Endothelial cell of hepatic sinusoid (primary cell): Measurements from ENCODE around the gene GAR1.
"Not testable (repeated sequence)": the region's sequence is repeated elsewhere in the genome, so short reads cannot be mapped to it uniquely, and the experiment has no call there.

Experiments used
- in situ Hi-C: cut with HindIII; loops from 2 replicates; pipeline ENCODE4 v1.10.0; 2017; ENCODE audit warnings: low sequenced_read_pairs

Gene GAR1

DNA sequence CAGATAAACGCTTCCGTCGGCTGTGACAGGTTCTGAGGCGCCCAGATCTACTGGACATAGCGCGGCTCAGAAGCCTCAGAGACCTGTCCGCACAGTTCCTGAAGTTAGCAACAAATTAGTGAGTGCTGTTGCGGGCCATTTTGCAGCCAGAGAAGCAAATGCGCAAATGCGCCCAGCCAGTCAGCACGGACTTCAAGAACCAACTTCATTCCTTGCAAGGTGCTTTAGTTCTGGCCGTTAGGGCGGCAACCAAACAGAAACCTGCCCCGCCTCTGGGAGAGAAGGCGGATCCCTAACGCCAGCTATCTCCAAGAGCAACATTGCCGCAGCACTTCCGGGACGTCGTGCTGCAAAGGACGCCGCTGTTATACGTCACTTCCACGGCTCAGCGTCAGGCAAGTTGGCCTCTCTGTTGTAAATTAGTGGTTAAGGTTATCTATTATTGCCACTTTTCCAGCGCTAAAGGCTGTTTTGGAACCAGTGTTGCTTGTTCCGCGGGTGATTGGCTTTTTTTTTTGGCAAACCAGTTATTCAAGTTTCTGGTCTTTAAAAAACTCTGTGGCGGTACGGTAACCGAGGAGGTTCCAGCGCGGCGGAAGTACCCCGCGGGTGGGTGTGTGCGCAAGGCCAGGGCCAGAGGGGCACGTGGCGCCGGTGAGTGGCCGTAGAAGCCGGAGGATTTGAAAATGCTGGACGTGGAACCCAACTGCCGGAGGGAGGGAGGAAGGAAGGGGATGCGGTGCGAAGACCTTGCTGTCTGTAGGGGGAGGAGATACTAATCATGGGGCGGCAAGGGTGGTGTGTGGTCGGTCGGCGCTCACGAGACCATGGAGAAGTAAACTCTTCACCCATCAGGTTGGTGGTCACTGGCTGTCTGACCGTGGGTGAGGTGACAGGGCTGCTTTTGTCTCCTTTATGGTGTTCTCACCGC is at the start of gene GAR1:
TSS of gene GAR1 (plus strand) at position 612 of the 931 bp plus-strand sequence. CDS start 403 bp downstream, outside the sequence.
- in situ Hi-C loops, result no loop called here

DNA sequence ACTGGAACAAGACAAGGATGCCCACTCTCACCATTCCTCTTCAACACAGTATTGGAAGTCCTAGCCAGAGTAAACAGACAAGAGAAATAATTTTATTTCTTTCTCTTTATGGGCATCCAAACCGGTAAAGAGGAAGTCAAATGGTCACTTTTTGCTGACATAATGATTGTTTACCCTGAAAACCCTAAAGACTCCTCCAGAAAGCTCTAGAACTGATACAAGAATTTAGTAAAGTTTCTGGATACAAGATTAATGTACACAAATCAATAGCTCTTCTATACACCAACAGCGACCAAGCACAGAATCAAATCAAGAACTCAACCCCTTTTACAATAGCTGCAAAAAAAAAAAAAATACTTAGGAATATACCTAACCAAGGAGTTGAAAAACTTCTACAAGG is 33.5 kb upstream of the GAR1 start:
- in situ Hi-C loops, result not testable (repeated sequence)

DNA sequence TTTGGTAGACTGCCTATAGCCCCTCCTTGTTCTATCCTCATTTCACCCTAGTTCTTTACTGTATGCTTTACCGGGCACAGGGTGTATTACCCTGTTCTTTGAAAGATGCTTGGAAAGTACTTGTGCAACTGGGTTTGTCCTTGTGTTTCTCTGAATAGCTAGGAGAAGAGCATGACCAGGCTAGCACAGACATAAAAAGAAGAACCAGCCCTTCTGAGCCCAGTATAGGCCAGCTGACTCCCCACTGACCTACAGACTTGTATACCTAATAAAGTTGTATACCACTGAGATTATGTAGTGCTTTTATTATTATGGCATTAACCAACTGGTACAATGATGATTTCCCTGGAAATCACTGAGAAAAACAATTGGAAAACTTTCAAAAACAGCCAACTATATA is 28.7 kb upstream of the GAR1 start:
- in situ Hi-C loops, result no loop called here

DNA sequence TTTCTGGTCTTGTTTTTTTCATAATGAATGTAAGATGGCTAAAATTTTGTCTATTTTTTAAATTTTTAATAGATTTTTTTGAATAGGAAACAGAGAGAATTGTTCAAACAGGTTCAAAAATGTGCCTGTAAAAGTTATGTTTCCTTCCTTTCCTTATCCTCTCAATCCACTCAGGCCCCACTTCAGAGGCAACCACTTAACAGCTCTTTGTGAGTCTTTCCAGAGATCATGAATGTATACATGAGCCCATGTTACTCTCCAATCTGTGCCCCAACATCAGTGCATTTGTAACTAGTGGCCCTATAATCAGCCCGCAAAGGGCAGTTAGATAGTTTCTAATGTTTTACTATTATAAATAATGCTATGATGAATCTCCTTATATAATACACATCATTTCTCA is 27.8 kb upstream of the GAR1 start:
- in situ Hi-C loops, result no loop called here

DNA sequence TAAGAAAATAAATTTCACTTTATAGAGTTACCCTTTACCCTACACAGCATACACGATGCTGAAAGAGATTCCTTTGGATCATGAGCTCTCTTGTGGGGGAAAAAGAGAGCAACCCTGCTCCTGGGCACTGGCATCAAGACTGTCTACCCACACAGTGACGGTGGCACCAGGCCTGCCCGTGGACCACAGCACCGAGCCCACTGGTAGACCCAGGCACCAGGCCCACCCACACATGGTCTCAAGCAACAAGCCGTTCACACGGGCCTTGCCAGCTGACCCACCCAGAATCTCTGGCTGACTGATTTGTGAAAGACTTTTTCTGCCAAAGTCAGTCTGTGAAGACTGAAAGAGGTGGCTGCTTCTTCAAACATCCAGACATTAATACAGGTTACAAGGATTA is 20.5 kb upstream of the GAR1 start:
- in situ Hi-C loops, result no loop called here

DNA sequence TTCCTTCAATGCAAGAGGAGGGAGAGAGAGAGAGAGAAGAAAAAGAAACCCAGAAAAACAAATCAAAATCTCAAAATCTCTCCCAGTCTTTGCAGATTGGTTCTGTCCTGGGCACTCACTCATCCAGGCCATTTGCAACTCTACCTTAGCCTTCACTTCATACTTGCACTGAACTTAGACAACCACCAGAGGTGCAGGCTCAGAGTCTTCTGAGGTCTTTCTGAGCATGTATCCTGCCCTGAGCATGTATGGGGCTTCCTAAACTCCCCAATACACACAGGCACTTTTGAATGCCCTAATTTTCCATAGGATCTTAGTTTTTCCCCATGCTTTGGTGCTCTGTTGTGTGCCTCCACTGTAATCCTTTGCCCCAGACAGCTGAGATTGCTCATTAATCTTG is 16.7 kb upstream of the GAR1 start:
- in situ Hi-C loops, result no loop called here

DNA sequence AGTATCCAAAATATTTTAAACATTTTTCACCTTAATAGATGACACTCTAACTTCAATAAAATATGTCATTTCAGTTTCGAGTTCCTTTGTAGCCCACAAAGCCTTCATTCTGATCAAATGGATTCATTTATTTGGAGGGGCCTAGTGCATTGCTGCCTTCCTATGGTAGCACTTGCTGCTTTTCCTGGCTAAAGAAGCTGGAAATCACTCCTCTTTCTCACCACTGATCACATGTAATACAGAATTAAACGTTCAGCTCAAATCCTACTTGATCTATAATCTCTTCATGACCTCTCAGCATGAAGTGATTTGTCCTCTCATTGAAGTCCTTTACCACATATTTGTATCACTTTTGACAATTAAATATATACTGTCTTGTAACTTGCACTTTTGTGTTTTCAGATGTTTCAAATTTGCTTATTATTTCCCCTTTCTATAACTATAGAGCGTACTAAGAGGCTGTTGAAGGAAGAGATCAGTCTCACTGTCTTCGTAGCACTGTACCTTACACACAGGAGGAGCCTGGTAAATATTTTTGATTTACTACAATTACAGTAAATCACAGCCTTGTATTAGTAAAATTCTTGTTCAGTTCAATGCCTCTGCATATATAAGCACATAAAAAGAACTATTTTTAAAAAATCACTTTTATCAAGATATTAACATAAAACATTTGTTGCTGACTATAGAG is 14.3 kb upstream of the GAR1 start:
- in situ Hi-C loops, result no loop called here

DNA sequence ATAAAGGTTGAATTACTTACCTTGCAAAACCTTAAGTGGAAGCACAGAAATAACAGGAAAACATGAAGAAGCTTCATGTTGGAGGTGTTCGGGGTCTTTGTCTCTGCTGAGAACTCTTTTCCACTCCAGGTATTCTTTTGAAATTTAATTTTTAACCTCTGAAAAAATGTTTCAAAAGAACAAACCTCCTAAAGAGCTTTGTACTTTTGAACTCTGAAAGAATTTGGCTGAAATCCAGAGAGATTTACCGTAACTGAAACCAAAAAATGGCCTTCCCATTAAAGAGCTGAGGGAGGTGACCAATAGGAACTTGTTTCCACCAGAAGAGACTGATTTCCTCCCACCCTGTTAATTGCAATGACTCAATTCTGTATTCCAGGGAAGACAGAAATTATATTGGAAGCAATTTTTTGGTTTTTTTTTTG is 13.7 kb upstream of the GAR1 start, which contains the start of gene CFI:
TSS of gene CFI (minus strand) at position 105 of the 425 bp plus-strand sequence. CDS start at position 77, 28 bp downstream.
- in situ Hi-C loops, result no loop called here

DNA sequence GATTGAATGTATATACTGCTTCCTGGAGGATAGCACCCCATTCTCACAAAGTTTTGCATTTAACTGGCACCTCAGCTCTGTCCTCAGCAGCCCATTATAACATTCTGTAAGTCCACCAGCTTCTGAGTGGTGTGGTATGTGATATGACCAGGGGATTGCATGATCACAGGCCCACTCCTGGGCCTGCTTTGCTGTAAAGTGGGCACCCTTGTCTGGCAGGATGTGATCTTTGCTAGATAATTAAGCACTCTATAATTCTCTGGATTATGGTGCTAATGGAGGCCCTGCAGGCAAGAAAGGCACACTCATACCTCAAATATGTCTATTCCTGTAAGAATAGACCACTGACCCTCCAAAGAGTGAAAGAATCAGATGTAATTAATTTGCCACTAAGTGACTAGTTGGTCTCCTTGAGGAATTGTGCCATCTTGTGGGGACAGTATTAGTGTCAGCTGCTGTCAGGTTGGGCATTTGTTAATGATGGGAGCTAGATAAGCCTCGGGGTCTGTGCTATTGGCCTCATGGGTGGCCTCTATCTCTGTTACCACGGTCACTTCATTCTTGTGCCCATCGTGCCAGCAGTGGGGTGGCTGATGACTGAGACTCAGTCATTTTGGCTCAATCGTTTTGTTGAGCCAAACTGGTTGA is 11.5 kb upstream of the GAR1 start:
- in situ Hi-C loops, result no loop called here

DNA sequence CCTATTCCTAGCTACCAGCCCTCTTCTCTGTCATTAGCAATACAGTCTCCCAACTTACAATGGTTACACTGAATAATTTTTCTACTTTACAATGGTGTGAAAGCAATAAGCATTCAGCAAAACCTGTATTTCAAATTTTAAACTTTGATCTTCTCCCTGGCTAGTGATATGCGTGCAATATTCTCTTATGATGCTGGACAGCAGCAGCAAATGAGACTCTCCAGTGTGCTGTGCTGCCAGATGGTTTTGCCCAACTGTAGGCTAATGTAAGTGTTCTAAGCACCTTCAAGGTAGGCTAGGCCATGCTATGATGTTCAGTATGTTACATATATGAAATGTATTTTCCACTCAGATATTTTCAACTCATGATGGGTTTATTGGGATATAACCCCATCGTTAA is 5.9 kb upstream of the GAR1 start:
- in situ Hi-C loops, result loop anchor here (5.0 kb wide), 1 partner anchor 377 kb away; the partner anchor contains the start of gene SEC24B

DNA sequence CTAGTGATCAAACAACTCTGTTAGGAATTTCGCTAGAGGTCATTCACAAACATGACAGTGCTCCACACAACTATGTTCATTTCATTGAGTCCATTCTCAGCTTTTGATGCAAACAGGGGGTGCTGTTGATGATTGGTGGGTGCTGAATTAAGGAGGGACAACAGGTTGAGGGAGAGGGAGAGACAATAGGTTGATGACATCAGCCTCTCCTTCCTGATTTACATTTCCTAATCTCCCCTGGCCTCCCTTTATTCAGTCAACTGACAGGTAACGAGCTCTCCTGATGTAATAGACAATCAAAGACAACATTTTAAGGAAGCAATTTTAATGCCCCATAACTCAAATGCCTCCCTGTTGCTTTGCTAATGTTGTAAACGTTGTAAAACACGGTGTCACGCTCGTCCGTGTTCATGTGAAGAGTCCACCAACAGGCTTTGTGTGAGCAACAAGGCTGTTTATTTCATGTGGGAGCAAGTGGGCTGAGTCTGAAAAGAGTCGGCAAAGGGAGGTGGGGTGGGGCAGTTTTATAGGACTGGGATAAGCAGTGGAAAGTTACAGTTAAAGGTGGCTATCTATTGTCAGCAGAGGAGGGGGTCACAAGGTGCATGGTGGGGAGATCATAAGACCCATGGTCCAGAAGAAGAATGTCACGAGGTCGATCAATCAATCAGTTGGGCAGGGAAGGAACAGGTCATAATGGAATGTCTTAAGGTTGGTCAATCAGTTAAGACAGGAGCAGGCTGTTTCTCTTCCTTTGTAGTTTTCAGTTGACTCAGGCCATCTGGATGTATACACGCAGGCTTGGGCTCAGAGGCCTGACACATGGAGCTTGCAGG is 4.8 kb upstream of the GAR1 start:
- in situ Hi-C loops, result loop anchor here (5.0 kb wide), 1 partner anchor 378 kb away; the partner anchor contains the start of gene SEC24B

DNA sequence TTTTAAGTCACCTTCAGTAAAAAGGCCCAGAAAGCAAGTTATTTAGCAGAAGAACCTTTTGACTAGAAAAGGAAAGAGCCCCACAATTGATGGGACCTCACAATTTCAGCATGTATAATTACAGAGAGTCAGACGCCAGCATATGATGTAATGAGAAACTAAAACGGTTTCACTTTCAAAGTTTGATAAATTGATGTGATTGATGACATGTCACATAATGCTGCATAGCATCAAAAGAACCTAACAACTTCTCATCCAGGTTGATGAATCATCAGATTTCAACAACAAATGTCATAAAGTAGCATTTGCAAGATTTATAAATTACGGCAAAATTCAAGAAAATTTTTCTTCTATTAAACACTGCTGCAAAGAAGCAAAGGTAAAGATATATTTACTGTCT is 3.9 kb upstream of the GAR1 start:
- in situ Hi-C loops, result loop anchor here (5.0 kb wide), 1 partner anchor 379 kb away; the partner anchor contains the start of gene SEC24B

DNA sequence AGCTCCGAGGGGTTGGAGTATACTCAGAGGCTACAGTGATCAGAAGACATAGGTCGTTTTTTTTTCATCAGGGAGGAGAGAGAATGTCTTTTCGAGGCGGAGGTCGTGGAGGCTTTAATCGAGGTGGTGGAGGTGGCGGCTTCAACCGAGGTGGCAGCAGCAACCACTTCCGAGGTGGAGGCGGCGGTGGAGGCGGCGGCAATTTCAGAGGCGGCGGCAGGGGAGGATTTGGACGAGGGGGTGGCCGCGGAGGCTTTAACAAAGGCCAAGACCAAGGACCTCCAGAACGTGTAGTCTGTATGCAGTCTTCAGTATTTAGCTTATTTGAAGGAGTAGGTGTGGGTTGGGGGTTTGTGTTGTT is 500 bp downstream of the GAR1 start:
- in situ Hi-C loops, result no loop called here

DNA sequence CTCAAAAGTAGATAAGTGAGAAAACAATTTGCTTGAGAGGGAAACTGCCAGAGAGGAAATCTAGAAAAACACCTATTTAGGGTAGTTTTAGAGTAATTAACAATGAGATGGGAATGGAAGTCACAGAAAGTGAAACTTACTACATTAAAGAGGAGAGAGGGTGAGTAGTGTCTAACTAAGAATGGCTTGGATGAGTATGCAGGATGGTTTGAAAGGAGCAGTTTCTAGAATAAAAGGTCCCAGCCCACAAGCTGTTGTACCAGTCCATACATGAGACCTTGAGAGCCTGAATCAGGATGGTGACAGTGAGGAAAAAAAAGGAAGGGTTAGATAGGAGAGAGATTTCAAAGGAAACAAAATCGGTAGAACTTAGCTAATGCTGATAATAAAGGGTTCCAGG is 1.3 kb downstream of the GAR1 start:
- in situ Hi-C loops, result no loop called here

DNA sequence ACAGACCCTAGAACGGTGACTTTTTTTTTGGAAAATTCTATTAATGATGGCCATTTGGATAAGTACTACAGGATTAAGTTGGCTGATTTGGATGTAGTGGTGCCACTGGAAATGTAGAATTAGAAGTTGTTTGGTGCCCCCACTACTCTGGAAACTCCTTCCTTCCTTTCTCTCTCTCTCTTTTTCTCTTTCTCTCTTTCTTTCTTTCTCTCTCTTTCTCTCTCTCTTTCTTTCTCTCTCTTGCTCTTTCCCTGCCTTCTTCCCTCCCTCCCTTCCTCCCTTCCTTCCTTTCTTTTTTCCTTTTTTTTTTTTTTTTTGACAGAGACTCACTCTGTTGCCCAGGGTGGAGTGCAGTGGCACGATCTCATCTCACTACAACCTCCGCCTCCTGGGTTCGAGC is 2.7 kb downstream of the GAR1 start:
- in situ Hi-C loops, result no loop called here

DNA sequence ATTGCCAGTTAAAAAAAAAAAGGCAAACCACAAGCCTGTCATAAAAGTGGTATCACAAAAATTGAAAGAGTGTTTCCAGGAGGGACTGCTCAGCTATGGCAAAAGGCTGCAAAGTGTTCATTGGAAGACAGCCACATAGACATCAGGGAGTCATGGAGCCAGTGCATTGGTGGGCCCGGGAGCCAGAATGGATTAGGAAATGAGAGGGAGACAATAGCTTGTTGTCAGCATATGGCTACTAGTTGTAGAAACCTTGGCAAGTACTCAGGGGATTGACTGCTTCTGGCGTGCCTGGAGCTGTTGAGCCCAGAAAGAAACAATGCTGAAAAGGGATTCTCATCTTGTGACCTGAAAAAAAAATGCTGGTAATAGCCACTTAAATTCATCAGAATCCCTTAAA is 5.0 kb downstream of the GAR1 start:
- in situ Hi-C loops, result no loop called here

DNA sequence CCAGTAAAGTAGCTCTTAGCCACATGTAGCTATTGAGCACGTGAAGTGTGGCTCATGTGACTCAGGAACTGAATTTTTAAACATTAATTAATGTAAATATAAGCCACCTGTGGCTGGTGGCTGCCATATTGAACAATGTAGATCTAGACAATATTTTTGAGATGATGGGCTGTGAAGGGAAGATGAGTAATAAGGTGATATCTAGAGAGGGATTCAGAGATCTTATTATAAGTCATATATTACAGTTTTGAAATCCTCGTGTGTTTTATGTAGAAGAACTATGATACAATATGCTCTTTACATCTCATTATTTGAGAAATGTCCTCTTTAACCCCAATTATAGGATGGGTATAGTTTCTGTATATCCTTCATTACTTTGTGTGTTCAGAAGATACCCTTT is 5.6 kb downstream of the GAR1 start:
- in situ Hi-C loops, result no loop called here

DNA sequence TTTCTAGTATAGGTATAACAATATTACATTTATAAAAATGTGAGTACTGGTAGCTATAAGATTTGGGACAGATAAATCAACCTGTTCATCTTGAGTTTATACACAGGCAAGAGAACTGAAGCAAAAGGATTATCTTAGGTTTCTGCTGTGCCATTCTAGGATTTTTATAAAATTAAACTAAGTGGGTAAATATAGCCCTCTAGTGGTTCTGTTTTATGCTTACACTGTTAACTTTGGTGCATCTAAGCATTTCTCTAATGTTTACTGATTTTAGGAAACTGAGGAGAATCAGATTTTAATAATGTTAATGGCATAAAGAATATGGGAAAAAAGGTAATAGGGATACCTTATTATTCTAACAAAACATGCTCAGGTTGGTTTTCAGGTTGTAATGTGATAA is 11.2 kb downstream of the GAR1 start:
- in situ Hi-C loops, result no loop called here

DNA sequence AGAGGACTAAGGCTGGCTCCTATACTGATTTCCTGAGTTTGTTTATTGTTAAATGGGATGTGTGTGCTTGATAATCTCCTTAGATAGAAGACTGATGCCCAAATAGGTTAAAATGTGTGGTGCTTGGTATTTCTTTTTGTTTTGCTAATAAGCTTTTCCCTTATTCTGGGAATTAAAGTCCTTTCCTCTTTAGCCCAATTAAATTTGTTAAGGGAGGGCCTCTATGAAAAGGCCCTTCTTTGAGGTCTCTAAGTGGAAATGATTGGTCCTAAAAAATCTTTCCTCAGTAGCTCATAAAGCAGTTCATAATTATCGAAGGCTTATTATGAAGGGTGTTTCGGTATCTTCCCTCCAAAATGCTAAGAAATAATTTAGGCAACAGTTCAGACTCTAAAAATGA is 12.1 kb downstream of the GAR1 start, which contains the start of gene RRH:
TSS of gene RRH (plus strand) at position 301 of the 400 bp plus-strand sequence. CDS start at position 357, 56 bp downstream.
- in situ Hi-C loops, result no loop called here

DNA sequence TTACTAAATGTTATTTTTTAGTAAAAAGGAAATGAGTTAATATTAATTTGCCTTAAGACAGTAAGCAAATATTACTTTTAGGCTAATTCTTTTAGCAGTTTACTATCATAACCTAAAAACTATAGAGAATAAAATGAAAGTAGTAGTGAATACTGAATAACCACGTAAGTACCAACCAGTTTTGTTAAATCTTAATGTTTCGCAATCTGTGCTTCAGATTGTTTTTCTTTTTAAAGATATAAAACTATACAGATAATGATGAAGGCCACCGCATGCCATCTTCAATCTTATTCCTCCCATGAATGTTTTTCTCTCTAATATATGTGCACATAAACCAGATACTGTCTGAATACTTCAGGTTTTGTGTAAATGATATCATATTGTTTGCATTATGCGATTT is 18.2 kb downstream of the GAR1 start:
- in situ Hi-C loops, result no loop called here
